CD4-positive, alpha-beta T cell treated with Interleukin-21 for 1 hour (primary cell): ENCODE results near the gene FAM216B.
"Not testable (repeated sequence)": the region's sequence is repeated elsewhere in the genome, so short reads cannot be mapped to it uniquely, and the experiment has no call there.

ENCODE experiments used
- DNase-seq: peaks from one replicate; pipeline ENCODE4 v3.0.0-alpha.2; 2020

Gene FAM216B

DNA sequence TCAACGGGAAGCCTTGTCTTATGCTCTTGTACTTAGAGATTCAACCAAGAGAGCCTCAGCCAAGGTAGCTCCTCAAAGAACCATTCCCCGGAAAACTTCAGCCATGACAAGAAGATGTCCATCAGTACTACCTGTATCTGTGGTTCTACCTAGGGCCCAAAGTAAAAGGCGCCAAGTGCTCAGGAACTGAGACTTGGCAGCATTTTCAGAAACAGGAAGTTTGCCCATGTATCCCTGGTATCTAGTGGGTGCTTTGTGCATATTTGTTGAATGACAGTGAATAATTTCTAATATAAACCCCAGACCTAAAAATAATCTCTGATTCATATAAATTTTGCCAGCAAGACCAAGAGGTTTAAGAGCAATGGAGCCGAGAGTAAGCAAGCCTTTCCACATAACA is 7.2 kb downstream of the FAM216B start:
- DNase-seq = no peak

DNA sequence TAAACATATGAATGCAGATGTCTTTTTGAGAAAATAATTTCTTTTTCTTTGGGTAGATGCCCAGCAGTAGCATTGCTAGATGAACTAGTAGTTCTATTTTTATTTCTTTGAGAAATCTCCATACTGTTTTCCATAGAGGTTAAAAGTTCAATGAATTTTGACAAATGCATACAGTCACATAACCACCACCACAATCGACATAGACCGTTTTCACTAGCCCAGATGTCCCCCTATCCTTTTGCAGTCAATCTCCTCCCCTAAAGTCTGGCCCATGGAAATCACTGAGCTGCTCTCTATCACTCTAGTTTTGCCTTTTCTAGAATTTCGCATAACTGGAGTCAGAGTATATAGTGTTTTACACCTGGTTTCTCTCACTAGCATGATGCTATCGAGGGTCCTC is 10.8 kb downstream of the FAM216B start:
- DNase-seq = no peak

DNA sequence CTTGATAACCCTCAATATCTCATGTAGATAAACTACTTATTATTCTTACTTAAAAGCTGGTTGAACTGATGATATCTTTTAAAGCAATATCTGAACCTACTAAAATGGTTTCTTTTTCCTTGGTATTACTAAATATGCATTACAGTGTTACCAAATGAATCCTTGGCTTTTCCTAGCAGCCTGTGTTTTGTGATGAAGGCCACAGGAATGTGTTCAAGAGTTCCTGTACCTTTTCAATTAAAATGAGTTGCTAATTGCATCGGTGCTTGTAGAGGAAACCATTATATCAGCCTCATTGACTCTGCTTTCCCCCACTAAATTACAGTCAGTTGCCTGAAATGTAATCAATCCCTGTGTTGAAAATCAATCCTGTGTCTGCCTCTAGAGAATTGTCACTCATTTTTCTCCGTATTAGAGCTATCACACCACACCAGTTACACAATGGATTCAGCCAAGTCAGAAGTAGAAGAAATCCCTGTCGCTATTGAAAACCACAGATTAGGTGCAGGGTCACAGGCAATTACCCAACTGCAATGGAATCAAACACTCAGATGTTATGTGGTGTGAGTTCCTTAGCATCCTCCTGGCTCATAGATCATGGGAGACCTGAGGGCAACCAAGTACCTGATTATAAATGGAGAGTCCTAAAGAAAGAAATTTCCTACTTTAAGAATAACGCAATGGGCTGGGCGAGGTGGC is 13.3 kb downstream of the FAM216B start:
- DNase-seq = no peak

DNA sequence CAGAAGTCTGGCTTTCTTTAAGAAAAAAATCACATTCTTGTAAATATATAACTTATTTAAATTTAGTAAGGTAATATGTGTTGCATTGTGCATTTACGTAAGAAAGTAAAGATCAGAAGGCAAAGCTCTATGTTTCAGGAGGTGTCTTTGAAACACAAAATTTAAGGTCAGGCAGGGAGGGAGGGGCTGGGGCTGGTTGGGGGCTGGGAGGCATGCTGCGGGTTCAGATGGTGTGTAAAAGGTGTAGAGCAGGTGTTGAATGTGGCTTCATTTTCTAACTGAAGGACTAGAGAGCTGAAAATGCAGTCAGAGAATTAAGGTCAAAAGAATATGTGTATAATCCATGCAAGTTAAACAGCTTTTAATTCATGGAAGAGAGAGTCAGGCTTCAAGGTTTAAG is 14.3 kb downstream of the FAM216B start:
- no peak for DNase-seq

DNA sequence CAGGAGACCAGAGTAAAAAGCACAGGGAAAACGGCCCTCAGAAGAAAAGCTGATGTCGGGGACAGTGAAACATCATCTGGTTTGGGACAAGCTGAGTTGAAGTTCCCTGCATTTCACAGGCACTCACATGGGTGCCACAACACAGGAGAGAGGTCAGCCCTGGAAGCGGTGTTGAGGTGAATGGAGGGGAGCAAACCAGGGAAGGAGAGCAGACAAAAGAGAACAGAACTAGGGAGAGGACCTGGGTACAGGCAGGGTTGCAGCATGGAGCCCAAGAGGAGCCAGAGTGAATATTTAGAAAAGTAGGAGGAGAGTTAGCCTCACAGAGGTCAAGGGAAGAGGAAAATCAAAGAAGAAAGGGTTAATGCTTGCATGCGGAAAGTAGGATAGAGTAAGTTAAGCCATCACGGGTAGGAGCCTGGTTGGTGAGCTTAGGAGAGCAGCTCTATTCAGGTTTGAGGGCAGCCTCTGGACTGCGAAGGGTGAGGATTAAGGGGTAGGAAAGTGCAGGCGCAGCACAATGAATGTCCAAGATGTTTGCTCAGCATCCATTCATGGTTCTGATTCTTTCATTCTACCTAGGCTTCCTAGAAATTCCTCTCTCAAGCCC is 15.5 kb downstream of the FAM216B start:
- DNase-seq = no peak

DNA sequence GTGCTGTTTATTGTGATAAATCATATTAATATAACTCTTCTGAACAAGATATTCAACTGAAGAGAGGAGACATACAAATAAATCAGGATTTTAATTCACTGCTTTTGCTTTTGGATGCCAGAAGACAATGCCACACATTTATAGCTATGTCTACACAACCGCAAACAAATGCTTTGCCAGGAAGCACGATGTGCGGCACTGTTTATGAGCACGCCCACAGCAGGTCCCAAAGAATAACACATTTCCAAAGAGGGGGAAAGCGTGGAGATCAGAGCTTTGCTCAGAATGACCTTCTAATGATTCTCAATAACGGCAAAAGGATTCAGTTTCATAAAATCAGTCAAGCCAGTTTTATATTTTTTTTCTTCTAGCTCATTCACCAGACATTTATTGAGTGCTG is 16.7 kb downstream of the FAM216B start:
- no peak for DNase-seq

DNA sequence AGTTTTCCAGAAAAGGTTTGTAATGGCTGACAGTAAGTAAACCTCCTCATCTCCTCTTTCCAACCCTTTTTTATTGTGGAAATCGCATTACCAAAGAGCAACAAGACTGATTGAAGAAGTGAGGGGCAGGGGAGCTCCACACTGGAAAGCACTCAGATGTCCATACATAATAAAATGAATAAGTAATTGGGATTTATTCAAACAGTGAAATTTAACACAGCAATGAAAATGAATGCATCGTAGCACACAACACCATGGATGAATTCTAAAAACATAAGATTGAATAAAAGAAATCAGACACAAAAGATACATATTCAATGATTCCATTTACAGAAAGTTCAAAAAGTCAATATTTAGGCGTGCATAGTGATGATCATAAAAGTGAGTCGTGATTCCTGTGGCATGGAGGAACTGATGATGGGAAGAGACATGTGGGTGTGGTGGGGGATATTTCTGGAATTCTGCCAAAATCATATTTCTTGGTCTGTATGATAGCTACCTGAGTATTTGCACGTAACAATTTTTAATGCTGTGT is 18.8 kb downstream of the FAM216B start:
- DNase-seq = no peak

DNA sequence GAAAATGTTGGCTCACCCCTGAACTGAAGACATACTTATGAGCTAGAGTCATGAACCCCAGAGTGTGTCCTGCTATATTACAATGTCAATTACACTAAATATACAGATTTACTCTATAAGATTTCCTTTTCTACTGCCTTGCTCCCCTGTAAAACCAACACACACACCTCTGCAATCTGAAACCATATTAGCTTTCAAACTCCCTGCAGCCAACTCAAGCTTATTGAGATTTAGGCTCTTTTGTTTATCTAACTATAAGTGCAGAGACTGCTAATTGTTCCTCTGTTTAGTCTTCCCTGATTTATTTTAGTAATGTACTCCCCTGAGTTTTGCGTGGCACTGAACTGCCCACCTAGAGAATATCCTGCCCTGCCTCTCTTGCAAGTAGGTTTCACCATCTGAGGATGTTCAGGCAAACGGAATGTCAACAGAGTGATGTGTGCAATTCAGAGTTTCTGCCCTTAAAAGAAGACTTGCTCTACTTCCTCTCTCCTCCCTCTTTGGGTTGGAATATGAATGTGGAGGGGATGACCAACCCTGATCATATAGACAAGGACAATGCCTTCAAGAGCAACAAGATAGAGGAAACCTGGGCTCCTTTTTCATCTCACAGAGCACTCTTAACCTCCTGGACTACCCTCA is 22.3 kb downstream of the FAM216B start:
- no peak for DNase-seq

DNA sequence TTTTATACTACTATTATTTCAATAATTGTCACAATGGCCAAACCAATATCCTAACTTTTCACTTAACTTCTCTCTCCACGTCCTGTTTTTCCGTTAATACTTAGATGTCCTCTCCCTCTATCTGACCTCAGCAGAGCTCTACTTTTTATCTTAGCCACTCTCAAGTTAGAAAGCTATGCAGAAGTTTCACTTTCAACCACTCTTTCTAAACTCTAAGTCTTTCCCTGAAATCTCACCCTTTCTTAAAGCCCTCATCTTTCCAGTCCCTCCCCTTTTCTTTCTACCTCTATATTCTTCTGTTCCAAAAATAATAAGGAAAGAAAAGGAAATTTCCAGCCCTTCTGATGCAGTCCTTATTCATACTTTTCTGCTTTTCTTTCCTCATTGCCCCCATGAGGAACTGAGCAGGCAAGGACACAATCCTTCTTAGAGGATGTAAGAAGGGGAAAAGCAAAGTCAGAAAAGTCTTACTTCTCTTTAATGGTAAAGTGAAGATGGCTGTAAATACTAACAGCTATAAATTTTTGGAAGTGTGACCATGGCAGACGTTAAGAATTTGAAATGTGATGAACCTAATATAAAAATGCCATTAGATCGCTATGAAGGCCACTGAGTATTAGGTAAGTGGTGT is 23.0 kb downstream of the FAM216B start:
- no peak for DNase-seq

DNA sequence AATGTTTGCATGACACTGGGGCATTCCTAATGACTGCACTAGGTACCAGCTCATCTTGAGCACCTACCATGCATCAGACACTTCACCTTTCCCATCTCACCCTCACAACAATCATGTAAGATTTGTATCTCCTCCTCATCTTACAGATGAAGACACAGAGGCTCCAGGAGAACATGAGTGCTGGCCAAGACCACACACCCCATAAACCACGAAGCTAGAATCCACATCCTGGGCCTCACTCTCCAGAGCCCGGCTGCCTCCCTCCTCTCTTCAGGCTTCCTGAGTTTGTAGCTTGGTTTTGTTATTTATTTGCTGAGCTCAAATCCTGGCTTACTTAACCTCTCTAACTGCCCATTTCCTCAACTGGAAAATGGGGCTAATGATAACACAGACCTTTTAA is 25.9 kb downstream of the FAM216B start:
- DNase-seq = no peak

DNA sequence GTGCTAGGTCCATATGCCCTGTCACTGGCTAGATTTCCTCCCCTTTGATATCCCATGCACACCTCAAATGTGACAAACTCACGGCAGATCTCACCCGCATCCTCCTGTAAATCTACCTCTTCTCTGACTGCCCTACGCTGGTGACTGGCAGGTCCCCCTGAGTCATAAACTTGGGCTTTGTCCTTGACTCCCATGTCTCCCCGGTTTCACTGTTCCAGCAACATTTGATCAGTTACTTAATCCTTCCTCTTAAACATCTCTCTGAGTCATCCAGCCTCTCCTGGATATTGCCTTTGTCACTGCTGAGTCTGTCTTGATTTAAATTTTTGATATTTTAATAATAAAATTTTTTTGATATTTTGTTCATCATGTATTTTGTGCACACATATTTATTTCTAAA is 26.5 kb downstream of the FAM216B start:
- no peak for DNase-seq

DNA sequence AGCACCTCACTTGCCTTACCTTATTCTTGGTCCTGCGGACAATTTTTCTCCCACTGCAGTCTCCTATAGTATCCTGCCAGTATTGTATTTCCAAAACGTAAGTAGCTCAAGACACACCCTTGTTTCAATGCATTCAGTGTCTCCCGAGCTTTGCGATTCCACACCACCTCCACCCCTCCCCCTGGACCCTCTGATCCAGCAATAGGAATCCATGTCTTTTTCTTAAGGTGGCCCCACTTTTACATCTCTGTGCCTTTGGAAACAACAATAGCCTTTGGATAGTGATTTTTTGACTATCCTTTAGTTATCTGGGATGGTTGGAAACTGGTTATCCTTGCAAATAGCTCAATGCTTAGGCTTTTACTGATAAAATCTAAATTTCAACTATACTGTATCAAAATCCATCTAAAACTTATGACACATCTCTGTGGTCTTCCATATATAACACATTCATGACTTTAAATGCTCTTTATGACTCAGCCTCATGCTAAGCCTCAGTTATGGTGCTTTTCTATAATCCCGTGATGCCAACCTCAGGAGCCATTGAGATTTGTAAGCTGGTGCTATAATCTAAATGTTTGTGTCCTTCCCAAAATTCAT is 27.1 kb downstream of the FAM216B start:
- no peak for DNase-seq

DNA sequence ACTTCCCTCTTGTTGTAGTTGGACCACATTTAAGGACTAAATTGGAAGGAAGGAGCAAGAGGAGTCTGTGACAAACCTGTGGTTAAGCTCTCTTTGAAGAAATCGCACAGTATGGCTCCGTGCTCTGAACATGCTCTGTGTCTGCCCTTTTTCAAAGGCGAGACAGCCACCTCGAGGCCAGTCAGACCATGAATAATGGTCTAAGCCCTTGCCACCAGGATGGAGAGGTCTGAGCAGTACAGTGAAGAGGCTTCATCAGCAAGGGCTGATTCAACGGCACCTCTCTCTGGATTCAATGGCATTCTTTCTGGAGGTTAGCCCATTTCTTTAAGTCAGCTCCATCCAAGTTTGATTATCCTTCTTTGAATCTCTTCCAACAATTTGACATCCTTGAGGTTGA is 30.9 kb downstream of the FAM216B start:
- DNase-seq = no peak

DNA sequence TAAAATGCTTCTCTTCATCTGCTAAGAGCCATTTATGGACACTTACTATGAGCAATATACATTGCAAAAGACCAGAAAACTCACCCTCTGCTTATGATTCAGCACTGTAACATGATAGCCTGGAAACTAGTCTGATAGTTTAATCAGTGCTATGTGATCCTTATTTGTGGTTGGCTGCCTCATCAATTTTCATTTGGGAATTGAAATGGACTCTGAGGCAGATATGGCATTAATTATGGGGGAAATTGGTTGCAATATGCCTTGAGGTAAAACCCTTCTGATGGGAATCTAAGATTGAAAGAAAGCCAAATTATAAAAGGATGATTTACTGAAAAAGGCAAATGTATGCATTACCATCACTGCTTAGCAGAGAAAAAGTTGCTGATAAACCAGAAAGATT is 33.5 kb downstream of the FAM216B start:
- DNase-seq = no peak

DNA sequence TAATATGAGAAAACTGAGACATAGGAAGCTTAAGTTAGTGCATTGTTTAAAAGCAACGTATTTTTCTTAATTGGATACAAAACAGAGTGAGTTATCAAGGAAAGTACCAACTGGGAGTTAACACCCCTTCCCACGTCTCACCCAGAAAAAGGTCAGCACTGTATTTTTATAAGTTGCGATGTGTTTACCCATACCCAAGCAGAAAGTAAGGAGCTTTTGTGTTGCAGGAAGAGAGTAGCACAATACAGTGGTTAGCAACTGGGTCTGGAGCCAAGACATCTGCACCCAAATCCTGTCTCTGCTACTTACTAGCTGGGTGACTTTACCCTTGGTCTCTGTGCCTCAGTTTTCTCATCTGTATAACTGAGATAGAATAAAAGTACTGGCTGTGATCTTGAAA is 34.3 kb downstream of the FAM216B start:
- DNase-seq = no peak

DNA sequence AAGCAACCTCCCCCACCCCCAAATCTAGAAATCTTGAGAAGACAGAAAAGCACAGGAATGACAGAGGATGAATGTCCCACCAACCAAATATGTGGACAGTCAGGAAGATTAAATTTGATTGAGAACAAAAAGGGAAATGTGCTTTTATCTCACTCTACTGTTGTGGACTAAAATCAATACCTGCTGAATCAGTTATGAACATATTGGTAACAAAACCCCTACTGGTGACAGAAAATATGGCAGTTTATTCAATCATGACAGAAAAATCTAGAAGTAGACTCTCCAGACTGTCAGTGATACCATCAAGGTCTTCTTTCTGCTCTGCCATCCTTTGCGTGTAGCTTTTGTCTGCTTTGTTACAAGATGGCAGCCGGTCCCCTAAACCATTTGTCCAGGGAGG is 35.2 kb downstream of the FAM216B start:
- DNase-seq = no peak

DNA sequence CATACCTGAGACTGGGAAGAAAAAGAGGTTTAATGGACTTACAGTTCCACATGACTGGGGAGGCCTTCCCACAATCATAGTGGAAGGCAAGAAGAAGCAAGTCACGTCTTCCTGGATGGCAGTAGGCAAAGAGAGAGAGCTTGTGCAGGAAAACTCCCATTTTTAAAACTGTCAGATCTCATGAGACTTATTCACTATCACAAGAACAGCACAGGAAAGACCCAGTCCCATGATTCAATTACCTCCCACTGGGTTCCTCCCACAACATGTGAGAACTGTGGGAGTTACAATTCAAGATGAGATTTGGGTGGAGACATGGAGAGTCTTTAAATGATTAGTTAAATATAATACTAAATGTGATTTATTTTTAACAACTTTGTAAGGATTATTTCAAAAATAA is 38.3 kb downstream of the FAM216B start:
- not testable (repeated sequence) for DNase-seq

DNA sequence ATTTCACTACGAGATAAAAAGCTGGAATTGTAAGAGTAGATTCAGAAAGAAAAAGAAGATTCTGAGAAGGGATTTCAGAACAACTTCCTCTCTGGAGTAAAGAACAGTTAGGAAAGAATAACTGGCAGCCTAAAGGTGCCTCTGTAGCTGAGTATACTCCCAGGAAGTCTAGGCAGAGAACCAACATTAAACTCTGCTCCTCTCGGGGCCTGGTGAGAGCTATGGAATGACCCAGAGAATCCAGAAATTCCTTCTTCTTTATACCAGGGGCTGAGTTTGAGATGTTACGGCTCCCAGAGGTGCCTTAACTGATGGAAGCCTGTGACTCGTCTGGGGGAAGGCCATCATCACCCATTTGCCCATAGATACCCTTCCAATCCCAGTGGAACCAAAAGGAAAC is 39.1 kb downstream of the FAM216B start:
- no peak for DNase-seq

DNA sequence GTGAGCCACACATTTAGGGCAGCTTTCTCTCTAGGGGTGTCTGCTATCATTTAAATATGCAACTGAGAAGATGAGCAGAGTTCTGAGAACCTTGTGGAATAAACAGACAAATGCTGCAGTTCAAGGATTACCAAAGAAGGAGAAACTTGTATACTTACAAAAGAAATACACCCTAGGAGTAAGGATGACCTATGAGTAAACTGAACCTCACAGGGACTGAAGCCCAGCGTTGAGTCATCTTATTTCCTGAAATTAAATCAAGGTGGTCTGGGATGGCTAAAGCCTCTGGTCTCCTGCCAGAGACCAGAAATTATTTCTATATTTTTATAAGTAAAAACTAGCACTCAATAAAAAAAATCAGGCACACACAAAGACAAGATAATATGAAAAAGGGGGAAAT is 40.1 kb downstream of the FAM216B start:
- no peak for DNase-seq

DNA sequence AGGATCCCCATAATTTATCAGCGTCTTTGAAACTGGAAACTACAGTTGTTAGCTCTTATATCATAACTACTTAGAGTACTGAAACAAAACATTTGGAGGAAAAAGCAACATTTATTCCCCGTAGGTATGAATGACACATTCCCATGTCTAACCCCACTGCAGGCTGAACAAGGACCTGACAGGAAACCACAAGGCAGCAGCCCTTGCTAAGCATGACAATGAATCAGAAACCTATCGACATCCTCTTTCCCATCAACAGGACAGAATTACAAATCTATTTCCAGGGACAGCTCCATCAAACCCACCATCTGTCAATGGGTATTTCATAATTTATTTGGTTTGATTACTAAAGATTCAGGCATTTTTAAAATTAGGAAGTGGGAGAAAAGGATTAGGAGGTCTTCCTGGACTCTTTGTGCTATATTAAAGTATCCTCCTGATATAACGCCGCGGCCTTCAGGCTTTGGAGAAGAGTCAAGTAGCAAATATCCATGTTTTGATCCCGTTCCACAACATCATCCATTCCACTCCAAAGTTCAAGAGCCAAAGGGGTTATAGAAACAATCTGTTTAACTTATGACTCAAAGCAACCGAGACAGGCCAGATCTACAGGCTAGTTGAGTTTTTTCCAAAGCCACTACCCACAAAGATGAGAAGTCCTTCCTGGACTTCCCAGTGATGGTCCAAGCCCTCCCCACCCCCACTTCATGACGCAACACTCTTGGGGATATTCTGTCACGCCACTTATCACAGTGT is 51.1 kb downstream of the FAM216B start:
- no peak for DNase-seq

DNA sequence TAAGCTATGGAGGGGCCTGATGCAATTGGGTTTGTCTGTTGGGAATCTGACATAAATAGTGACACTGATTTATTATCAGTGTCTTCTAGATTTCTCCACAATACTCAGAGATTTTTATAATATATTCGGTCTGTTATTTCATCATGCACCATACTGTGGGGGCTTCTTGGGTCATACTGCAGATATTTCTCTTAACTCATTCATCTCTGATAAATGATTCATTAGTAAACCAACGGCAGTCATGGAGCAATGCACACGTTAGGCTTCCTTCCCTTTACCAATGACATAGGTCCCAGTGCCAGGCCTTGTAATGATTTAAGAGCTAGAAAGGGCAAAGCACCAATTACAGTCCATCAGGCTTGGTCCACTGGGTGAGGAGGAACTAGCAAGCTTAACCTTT is 53.6 kb downstream of the FAM216B start:
- no peak for DNase-seq

DNA sequence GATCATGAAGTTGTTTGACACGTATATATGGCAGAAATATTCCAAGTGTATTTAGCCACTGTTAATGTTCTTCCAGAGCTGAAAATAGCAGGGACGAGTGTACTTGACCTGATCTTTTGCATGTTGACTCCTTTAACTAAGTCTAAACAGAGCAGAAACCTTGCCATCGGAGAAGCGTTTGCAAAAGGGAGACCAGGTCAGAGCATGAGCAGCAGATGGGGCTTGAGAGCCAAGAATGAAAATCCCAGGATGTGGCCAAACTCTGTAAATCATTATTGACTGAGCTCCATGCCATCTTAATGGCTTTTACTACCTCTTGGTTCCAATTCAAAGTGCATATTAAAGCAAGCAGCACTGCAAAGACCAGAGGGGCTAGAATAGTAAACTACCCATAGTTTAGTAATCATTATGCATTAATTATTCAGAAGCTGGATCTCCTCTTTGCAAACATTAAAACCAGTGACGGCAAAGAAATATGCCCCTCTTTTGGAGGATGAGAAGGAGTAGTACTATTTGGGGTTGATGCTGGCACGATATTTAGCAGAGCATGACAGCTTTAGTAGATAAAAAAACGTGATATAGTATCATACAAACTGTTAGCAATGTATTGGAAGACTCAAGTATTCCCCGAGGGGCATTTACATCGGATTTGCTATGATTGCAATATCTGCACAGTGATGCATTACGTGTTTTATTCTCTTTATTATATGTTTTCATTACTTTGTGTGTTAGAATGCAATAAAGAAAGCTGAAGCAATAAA is 55.7 kb downstream of the FAM216B start:
- DNase-seq = no peak
